Bronchial epithelial cell (primary cell): Measurements from ENCODE around the gene RSAD1. TPM values are rescaled to one million over a fixed set of nuclear protein-coding genes. Genes with fewer than 3 reads are reported as not detected.

Source experiments
- DNase-seq: peaks from one replicate; pipeline ENCODE4 v3.0.0-alpha.2; 2010; ENCODE audit warnings: low read depth
- FAIRE-seq: peaks from 2 replicates; lab custom pipeline; 2011; peaks lifted over from hg19 to GRCh38; lab: Jason Lieb, UNC
- H3K27me3 ChIP-seq: 2 replicates; pipeline ENCODE4 v1.5.1; 2011; ENCODE audit warnings: low read length; ENCODE audit not compliant: control insufficient read depth, insufficient read depth
- H3K36me3 ChIP-seq: 2 replicates; pipeline ENCODE4 v1.5.1; 2011; ENCODE audit warnings: low read length; ENCODE audit not compliant: control insufficient read depth, insufficient read depth
- H3K4me3 ChIP-seq: 2 replicates; pipeline ENCODE4 v1.5.1; 2011; ENCODE audit warnings: mild to moderate bottlenecking, low read depth, low read length, control low read depth
- total RNA-seq: library from RNA; depleted of rRNA; stranded (reverse); fragments of >200 nt; gene quantifications from 2 replicates; pipeline ENCODE4 v1.2.1, GENCODE V29; 2014
- TF ChIP-seq, protein P1 (sequence below): IDR thresholded peaks from 2 replicates; pipeline ENCODE4 v1.5.1; 2011; ENCODE audit warnings: mild to moderate bottlenecking, moderate library complexity, low read length, control low read depth, inconsistent platforms; ENCODE audit not compliant: insufficient read depth, severe bottlenecking

RSAD1 gene
- total RNA-seq, 1 donor from 2014 or later = 14.2 TPM

DNA sequence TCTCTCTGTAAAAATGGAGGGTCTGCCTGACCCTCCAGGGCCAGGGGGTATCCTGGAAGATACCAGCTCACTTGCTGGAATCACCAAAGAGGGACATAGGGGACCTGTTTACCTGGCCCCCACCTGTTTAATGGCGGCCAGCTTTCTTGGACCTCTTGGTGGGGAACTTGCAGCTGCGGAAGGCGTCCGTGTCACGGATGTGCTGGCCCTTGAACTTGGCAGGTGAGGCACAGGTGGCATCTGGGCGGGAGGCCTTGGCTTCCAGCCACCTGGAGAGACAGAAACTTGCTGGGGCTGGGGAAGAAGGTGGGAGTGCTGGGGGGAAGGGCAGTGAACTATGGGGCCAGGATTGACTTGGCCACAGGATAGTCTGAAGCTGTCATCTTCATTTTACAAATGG is 13.5 kb upstream of the RSAD1 start:
- no peak for FAIRE-seq
- TF ChIP-seq, protein P1, sequence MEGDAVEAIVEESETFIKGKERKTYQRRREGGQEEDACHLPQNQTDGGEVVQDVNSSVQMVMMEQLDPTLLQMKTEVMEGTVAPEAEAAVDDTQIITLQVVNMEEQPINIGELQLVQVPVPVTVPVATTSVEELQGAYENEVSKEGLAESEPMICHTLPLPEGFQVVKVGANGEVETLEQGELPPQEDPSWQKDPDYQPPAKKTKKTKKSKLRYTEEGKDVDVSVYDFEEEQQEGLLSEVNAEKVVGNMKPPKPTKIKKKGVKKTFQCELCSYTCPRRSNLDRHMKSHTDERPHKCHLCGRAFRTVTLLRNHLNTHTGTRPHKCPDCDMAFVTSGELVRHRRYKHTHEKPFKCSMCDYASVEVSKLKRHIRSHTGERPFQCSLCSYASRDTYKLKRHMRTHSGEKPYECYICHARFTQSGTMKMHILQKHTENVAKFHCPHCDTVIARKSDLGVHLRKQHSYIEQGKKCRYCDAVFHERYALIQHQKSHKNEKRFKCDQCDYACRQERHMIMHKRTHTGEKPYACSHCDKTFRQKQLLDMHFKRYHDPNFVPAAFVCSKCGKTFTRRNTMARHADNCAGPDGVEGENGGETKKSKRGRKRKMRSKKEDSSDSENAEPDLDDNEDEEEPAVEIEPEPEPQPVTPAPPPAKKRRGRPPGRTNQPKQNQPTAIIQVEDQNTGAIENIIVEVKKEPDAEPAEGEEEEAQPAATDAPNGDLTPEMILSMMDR = no peak
- DNase-seq = no peak
- Histone ChIP-seq H3K36me3 (peaks cover 9% of the 10 kb centered on the region), H3K27me3 (peaks cover 8% of the 10 kb centered on the region), H3K4me3 (no peak overlapping the region)

DNA sequence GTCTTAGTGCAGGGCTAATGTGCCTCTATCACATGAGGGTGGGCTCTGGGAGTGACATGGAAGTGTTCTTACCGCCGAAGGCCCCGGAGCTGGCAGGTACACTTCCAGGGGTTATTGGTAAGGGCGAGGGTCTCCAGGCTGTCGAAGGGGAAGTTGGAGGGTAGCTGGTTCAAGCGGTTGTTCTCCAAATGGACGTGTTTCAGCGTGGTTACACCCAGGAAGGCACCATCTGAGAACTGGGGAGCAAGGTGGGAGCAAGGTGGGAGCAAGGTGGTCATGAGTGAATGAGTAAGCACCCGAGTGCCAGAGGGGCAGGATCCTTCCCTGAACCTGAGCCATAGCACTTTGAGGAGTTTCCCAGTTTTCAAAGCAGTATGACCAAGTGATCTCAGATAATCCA is 13.0 kb upstream of the RSAD1 start:
- Histone ChIP-seq H3K4me3 (no peak overlapping the region), H3K27me3 (peaks cover 8% of the 10 kb centered on the region), H3K36me3 (peaks cover 9% of the 10 kb centered on the region)
- DNase-seq (no peak), FAIRE-seq (no peak)
- TF ChIP-seq, protein P1 = no peak

DNA sequence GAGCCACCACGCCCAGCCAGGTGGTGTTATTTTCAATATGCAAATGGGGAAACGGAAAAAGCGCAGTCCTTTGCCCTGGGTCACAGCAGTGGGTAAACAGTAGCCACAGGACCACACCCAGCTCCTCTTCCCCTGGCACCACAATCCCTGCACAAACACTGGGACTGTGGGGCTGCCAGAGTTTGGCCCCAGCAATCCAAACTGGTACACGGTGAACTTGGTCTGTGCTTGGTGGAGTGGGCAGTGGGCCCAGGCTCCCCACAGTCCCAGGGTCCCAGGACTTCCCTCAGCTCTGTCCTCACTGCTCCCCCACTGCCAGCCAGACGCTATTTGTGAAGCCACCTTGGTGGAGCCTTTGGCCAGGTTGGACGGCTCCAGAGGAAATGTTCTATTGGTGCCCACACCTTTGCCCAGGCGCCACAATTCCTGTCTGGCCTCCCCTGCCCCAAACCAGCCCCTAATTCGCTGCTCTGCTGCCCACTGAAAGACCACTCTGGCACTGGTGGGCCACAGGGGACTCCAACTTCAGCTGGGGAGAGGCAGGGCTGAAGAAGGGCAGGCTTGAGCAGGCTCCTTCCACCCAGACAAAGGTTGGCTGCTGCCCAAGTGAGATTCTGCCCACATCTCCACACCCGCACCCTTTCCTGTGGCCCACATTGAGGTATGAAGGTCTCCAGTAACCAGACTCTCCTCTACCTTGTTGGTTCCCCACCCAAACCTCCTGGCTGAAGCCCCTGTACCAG is 12.1 kb upstream of the RSAD1 start:
- TF ChIP-seq, protein P1 = no peak
- no peak overlapping the region for H3K4me3 ChIP-seq
- no peak for FAIRE-seq
- peaks cover 8% of the 10 kb centered on the region for H3K27me3 ChIP-seq
- H3K36me3 ChIP-seq = peaks cover 9% of the 10 kb centered on the region
- DNase-seq = no peak

DNA sequence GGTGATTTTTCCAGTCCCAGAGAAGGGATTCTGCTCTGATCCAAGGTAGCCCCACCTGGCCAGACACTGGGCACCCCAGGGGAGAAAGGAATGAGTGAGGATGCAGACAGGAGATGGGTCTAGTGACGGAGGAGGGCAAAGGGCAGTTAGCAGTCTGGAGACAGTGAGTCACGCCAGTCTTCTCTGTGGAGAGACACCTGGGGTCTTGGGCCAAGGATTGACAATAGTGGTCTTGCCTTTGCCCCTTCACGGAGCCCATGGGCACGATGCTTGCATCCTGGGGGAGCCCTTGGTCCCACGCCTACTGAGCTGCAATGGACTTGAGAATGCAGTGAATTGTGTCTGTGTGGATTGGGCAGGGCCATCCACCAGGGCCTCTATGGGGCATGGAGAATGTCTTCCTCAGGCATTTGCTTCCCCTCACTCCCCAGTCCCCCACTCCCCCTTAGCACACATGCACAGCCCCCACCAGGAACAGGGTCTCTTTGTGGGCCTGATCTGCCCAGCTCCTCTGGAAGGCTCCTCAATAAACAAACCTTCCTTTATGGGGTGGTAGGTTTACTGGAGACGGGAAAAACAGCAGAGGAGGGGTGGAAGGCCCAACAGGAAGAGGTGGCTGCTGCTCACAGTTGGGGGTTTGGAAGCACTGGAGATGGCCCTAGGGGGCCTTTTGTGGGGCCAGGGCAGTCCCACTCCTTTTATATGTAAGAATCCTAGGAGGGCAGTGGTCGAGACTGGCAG is 11.4 kb upstream of the RSAD1 start:
- TF ChIP-seq, protein P1 = no peak
- Histone ChIP-seq H3K27me3 (peaks cover 8% of the 10 kb centered on the region), H3K36me3 (peaks cover 8% of the 10 kb centered on the region), H3K4me3 (no peak overlapping the region)
- FAIRE-seq = no peak
- DNase-seq = no peak

DNA sequence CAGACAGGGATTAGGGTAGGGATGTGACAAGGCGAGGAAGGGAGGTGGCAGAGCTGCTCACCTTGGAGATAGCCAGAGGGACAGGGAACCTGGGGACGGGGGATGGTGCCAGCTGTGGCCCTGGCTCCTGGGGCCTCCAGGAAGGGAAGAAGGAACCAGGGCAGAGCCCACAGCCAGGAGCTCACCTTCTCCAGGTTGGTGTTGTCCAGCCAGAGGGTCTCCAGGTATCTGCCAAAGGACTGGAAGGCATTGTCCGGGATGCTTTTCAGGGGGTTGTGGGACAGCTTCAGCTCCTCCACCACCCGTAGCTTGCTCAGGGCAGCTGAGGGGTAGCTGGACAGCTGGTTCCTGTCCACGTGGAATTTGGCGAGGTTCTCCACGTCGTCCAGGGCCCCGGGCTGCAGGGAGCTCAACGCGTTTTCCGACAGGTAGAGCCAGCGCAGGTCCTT is 10.8 kb upstream of the RSAD1 start:
- H3K4me3 ChIP-seq = no peak overlapping the region
- FAIRE-seq = no peak
- peaks cover 8% of the 10 kb centered on the region for H3K27me3 ChIP-seq
- TF ChIP-seq, protein P1 = no peak
- peaks cover 3% of the 10 kb centered on the region for H3K36me3 ChIP-seq
- no peak for DNase-seq
